ENCODE data around the gene FKBP5.
"Not testable (repeated sequence)": the region's sequence is repeated elsewhere in the genome, so short reads cannot be mapped to it uniquely, and the experiment has no call there.

The FKBP5 gene

GRCh38 chr6:35582315-35582714 is 106.4 kb downstream of the FKBP5 start:
- no peak for DNase-seq

- DNase-seq = no peak
Observed at GRCh38 chr6:35581633-35582032, 107.1 kb downstream of the FKBP5 start.

DNA sequence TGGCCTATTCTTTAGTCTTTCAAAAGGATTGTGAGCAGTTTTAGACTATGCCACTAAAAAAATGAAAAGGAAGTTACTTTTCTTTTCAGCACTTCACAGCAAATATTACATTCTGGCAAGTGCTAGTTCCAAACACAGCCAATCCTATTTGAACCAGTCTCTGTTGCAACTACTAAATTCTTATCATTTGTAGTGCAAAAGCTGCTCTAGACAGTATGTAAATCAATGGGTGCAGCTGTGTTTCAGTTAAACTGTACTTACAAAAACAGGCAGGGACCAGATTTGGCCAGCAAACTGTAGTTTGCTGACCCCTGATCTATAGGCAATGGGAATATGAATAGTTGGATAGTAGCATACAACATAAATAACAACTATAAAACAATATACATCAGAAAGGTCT is 107.9 kb downstream of the FKBP5 start:
- DNase-seq = no peak

DNA sequence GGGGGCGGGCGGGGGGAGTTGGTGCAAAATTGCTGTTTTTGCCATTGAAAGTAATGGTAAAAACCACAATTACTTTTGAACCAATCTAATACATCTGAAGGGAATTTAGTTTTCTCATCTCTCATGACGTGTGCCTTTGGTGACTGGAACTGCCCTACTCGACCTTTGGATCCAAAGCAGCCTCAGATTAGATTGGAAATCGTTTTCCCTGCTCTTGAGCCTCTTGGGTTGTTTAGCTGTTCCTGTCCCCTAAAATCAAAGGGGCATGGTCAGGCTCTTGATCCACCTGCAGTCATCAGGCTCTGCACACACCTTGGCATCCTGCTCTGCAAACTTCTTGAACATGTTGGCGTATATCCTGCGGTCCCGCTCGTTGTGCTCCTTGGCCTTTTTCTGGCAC is 112.0 kb downstream of the FKBP5 start:
- no peak for DNase-seq

- DNase-seq = no peak
Observed at GRCh38 chr6:35573495-35574110, 115.1 kb downstream of the FKBP5 start.

DNA sequence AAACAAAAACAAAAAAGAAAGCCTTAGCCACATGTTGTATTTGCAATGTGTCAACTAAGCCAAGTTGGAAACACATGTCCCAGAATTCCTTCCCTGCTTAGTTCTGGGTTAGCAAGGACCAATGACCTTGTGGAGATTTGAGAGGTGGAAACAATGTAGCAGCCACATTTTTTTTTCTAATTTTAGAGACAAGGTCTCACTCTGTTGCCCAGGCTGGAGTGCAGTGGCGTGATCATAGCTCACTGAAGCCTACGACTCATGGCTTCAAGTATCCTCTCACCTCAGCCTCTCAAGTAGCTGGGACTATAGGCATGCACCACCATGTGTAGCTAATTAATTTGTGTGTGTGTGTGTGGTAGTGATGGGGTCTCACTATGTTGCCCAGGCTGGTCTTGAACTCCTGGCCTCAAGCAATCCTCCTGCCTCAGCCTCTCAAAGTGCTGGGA is 117.8 kb downstream of the FKBP5 start:
- not testable (repeated sequence) for DNase-seq

DNA sequence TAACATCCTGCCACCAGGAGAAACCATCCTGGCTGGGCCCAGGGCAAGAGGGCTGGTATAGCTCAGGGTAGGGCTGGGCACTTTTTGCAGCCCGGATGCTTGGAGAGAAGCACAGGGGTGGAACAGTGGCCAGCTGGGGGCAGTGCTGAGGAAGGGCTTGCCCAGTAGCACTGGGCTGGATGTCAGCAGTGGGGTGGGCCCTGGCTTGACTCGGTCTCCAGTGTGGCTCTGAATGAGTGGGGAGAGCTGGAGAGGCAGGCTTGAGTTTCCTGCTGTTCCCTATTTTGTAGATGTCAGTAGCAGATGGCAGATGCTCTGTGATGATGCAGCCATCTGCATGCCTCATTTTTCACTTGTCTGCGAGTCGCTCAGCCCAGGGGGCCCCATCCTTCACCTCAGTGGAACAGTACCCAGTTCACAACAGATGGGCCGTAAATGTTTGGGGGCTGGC is 119.7 kb downstream of the FKBP5 start:
- DNase-seq = no peak

- DNase-seq = no peak
Observed at GRCh38 chr6:35566794-35567193, 121.9 kb downstream of the FKBP5 start.

GRCh38 chr6:35564733-35565132 is 124.0 kb downstream of the FKBP5 start:
- no peak for DNase-seq

- no peak for DNase-seq
Observed at GRCh38 chr6:35562060-35562459, 126.7 kb downstream of the FKBP5 start.

GRCh38 chr6:35561113-35561512 is 127.6 kb downstream of the FKBP5 start:
- no peak for DNase-seq

GRCh38 chr6:35558571-35558970 is 130.1 kb downstream of the FKBP5 start:
- no peak for DNase-seq

DNA sequence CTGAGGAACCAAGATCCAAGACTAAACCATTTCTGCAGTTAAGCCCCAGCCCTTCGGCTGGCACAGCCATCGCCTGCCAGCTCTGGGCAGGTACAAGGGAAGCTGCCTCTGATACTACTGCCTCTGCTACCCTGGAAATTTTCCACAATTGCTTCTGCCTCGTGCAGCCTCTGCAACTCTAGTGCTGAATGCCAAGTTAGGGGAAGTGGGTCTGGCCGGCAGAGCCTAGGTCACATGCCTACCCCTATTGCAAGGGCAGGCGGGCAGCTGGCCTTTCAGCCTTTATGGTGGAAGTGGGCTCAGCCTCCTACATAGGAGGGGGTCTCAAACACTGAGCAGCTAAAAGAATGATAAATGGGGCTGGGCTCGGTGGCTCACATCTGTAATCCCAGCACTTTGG is 131.5 kb downstream of the FKBP5 start:
- no peak for DNase-seq

GRCh38 chr6:35554811-35555210 is 133.9 kb downstream of the FKBP5 start:
- no peak for DNase-seq

GRCh38 chr6:35553315-35553714 is 135.4 kb downstream of the FKBP5 start:
- DNase-seq = no peak

DNA sequence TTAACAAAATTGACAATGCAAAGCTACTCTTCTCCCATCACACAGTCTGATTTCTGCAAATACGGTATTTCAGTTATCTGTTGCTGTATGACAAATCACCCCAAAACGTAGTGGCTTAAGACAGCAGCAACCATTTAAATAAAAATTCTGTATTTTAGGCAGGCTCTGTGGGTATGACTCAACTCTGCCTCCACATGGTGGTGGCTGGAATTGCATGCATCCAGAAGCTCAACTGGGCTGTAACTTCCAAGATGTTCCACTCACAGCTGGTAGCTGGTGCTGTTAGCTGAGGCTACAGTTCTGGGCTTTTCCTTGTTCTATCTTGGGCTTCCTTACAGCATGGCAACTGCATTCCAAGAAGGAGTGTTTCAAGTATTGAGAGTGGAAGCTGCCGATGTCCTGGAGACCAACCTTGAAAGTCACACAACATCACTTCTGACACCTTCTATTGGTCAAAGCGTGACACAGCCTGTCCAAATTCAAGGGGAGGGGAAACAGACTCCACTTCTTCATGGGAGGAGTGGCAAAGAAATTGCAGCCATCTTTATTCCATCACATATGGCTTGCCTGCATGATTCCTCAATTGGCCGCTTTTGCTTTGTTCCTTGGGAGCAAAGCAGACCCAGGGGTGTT is 136.3 kb downstream of the FKBP5 start:
- no peak for DNase-seq

GRCh38 chr6:35550437-35550836 is 138.3 kb downstream of the FKBP5 start:
- DNase-seq = no peak

GRCh38 chr6:35547676-35548075 is 141.0 kb downstream of the FKBP5 start:
- DNase-seq = no peak

GRCh38 chr6:35544769-35545361 is 143.8 kb downstream of the FKBP5 start:
- no peak for DNase-seq

DNA sequence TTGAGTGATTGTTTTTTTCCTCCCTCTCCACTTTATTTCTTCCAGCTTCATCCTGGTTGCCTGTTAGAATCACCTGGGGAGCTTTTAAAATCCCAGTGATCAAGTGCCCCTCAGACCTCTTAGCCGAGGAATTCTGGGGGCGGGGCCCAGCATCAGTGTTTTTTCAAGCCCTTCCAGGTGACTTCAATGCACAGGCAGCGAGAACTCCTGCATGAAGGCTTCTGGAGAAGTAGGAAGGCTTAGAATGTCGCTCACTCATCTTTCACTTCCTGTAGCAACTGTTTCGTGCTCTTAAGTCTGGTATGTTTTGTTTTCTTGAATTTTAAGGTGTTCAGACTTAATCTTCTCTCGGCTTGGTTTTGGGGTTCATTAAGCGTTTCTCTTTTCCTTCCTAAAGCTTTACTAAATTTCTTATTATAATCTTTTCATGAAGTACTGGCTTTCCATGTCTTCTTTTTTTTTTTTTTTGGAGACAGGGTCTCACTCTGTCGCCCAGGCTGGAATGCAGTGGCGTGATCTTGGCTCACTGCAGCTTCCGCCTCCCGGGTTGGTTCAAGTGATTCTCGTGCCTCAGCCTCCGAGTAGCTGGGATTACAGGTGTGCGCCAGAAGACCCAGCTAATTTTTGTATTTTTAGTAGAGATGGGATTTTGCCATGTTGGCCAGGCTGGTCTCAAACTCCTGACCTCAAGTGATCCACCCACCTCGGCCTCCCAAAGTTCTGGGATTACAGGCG is 145.1 kb downstream of the FKBP5 start:
- no peak for DNase-seq

DNA sequence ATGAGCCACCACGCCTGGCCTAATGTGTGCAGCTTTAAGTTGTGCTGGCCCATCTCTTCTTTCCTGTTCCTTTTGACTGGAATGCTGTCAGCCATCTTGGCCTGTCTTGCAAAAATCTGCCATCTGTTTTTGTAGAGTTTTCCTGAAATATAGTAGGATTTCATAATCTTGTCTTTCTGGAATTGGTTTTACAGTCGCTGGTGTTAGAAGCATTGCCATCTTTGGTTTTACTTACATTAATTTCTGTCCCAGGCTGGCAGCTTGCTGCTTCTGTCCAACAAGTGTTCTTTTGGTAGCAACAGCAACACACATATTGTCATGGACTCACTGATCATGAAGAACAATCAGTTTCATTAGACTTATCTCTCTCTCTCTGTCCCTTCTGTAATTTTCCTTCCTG is 146.9 kb downstream of the FKBP5 start:
- DNase-seq = no peak

GRCh38 chr6:35539223-35539622 is 149.5 kb downstream of the FKBP5 start:
- no peak for DNase-seq

GRCh38 chr6:35535847-35536246 is 152.9 kb downstream of the FKBP5 start:
- not testable (repeated sequence) for DNase-seq
